ENCODE measurements around the gene NEK11. TPM values are rescaled to one million over a fixed set of nuclear protein-coding genes. Genes with fewer than 3 reads are reported as not detected.

The NEK11 gene
- total RNA-seq, 6 experiments from 2014 or later: 0.25 to 1.1 (median 0.88) TPM

DNA sequence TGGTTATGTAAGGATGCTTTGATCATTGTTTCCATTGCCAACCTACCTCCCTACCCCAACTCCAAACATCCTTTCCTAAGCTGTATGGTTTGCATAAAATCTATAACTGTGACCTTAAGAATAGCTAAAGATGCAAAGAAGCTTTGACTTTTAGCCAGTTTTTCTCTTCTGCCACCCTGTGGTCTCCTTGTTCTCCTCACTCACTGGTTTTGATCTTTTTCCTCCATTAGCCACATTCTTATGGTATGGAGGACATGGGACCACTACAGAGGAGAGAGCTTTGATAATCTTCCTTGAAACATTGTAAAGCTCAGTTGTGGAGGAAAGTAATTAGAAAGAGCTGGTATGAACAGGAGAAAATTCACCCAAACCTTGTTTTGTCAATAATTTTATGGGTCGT is 115.9 kb downstream of the NEK11 start:
- Histone ChIP-seq H3K4me3 (no peak overlapping the region), H3K27me3 (no peaks in the 10 kb centered on the region), H3K27ac (no peak overlapping the region), H3K9me3 (no peaks in the 10 kb centered on the region), H3K4me1 (no peaks in the 10 kb centered on the region), H3K36me3 (no peaks in the 10 kb centered on the region)
- no peak for DNase-seq
- WGBS (ENCODE audit: insufficient coverage, low coverage, low lambda C conversion rate, missing lambda C conversion rate): 80% methylated on average over 1 of the region's 1 CpG
- no peak for ATAC-seq
- no peak for TF ChIP-seq POLR2A (IDR thresholded peaks at IDR 0.05)
- TF ChIP-seq, protein P1, sequence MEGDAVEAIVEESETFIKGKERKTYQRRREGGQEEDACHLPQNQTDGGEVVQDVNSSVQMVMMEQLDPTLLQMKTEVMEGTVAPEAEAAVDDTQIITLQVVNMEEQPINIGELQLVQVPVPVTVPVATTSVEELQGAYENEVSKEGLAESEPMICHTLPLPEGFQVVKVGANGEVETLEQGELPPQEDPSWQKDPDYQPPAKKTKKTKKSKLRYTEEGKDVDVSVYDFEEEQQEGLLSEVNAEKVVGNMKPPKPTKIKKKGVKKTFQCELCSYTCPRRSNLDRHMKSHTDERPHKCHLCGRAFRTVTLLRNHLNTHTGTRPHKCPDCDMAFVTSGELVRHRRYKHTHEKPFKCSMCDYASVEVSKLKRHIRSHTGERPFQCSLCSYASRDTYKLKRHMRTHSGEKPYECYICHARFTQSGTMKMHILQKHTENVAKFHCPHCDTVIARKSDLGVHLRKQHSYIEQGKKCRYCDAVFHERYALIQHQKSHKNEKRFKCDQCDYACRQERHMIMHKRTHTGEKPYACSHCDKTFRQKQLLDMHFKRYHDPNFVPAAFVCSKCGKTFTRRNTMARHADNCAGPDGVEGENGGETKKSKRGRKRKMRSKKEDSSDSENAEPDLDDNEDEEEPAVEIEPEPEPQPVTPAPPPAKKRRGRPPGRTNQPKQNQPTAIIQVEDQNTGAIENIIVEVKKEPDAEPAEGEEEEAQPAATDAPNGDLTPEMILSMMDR (IDR thresholded peaks at IDR 0.05): no peak
- intact Hi-C loops (cut with DNase I): no loop called here

DNA sequence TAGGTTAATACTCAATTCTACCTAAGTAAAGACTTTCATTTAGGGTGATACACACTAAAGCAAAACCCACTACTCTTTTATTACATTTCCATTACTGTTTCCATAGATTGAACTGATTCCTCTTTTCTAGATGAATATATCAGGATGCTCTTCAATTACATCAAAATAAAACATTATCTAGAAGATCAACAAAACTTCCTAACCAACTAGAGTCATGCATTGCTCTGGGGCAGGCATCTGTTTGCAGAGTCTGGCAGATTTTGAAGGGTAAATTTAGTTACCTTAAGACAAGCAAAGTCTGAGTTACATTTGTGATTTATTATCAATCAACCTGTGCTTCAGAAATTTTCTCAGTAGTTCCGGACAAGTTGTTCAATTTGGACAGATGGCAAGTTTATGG is 117.1 kb downstream of the NEK11 start:
- ATAC-seq (no peak), DNase-seq (no peak)
- no peaks in the 10 kb centered on the region for H3K36me3 ChIP-seq
- intact Hi-C loops (cut with DNase I): no loop called here
- no peak overlapping the region for H3K4me3 ChIP-seq
- no peak overlapping the region for H3K27ac ChIP-seq
- no peak for TF ChIP-seq POLR2A (IDR thresholded peaks at IDR 0.05)
- TF ChIP-seq, protein P1 (IDR thresholded peaks at IDR 0.05): no peak
- H3K27me3 ChIP-seq: no peaks in the 10 kb centered on the region
- H3K9me3 ChIP-seq: no peaks in the 10 kb centered on the region
- no peaks in the 10 kb centered on the region for H3K4me1 ChIP-seq
- WGBS (ENCODE audit: insufficient coverage, low coverage, low lambda C conversion rate, missing lambda C conversion rate): 70% methylated on average over 1 of the region's 1 CpG

DNA sequence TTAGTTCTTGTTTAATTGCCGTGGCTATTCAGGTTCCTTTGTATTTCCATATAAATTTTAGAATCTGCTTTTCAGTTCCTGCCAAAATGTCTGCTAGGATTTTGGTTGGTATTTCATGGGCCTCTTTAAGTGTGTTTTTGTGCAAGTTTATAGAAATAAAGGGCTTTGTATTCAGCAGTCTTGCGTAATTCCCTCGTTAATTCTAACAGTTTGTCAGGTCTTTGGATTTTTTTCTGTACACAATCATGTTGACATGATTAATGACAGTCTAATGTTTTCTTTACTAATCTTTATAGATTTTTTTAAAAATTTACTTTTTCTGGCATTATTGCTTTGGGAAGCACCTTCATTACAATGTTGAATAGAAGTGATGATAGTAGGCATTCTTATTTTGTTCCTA is 120.9 kb downstream of the NEK11 start:
- Histone ChIP-seq H3K27me3 (no peaks in the 10 kb centered on the region), H3K27ac (no peak overlapping the region), H3K9me3 (no peaks in the 10 kb centered on the region), H3K4me1 (no peaks in the 10 kb centered on the region), H3K36me3 (no peaks in the 10 kb centered on the region), H3K4me3 (no peak overlapping the region)
- 69% methylated on average over 3 of the region's 3 CpGs for WGBS (ENCODE audit: insufficient coverage, low coverage, low lambda C conversion rate, missing lambda C conversion rate)
- ATAC-seq (no peak), DNase-seq (no peak)
- intact Hi-C loops (cut with DNase I): no loop called here
- no peak for TF ChIP-seq POLR2A (IDR thresholded peaks at IDR 0.05)
- TF ChIP-seq, protein P1 (IDR thresholded peaks at IDR 0.05): no peak

DNA sequence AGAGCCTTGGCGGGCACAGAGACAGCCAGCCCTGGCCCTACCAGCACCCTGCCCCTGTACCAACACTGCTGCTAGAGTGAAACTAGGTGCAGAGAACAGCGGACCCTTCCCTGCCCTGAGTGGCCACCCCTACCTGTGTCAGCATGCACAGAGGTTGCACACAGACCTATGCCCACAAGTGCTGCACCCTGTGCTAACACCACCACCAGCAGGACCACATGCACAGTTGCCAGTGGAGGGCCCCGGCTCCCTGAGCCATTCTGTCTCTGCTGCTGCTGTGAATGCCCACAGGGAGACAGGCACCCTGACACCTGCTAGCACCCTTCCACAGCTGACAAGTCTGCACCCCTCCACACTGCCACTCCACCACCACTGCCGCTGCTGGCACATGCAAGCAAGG is 131.8 kb downstream of the NEK11 start:
- DNase-seq: no peak
- Histone ChIP-seq H3K4me1 (no peaks in the 10 kb centered on the region), H3K4me3 (no peak overlapping the region), H3K27me3 (no peaks in the 10 kb centered on the region), H3K9me3 (no peaks in the 10 kb centered on the region), H3K36me3 (no peaks in the 10 kb centered on the region), H3K27ac (no peak overlapping the region)
- intact Hi-C loops (cut with DNase I): no loop called here
- no CpG with 5 or more reads among the region's 4 CpGs for WGBS (ENCODE audit: insufficient coverage, low coverage, low lambda C conversion rate, missing lambda C conversion rate)
- peak in 1 of 4 donors; percentile 31 for ATAC-seq
- TF ChIP-seq, protein P1 (IDR thresholded peaks at IDR 0.05): no peak
- no peak for TF ChIP-seq POLR2A (IDR thresholded peaks at IDR 0.05)

DNA sequence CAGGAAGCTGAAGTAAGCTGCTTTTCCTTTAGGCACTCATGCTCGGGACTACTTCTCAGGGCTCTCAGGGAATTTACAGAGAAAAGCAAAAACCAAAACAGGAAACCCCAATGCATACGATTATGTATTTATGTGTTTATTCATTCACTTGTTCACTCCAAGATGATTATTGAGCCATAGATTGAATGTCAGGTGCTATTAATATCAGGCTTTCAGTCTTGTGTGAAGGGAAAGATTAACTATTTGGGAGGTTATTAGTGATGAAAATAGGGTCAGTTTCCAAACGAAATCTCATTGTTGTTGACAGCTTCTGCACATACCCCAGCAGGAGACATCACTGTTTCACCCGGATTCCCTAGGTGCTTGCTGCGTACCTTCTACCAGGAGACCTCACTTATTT is 135.8 kb downstream of the NEK11 start:
- no peak overlapping the region for H3K4me3 ChIP-seq
- 37% methylated on average over 5 of the region's 5 CpGs for WGBS (ENCODE audit: insufficient coverage, low coverage, low lambda C conversion rate, missing lambda C conversion rate)
- H3K27ac ChIP-seq: no peak overlapping the region
- no peak for TF ChIP-seq POLR2A (IDR thresholded peaks at IDR 0.05)
- TF ChIP-seq, protein P1 (IDR thresholded peaks at IDR 0.05): no peak
- H3K36me3 ChIP-seq: no peaks in the 10 kb centered on the region
- H3K4me1 ChIP-seq: no peaks in the 10 kb centered on the region
- no peak for ATAC-seq
- H3K27me3 ChIP-seq: no peaks in the 10 kb centered on the region
- no peak for DNase-seq
- H3K9me3 ChIP-seq: no peaks in the 10 kb centered on the region
- intact Hi-C loops (cut with DNase I): no loop called here
